HepG2 (cell line): ENCODE results near the gene CTU1. TPM values are rescaled to one million over a fixed set of nuclear protein-coding genes. Genes with fewer than 3 reads are reported as not detected.

Experiments
- ATAC-seq: fragments of 200-7000 bp; cut with Tn5 transposase; 3 replicates; pipeline ENCODE4 v1.9.1; 2020; ENCODE audit warnings: mild to moderate bottlenecking, moderate library complexity
- BruUV-seq: library from RNA; stranded (reverse); fragments of 400-500 nt; replicated peaks from 2 replicates; lab custom pipeline; 2021; lab: Mats Ljungman, UMichigan
- CTCF ChIA-PET: fragments of 300-600 bp; formaldehyde crosslinking; extraction: SDS; loops from one replicate; lab custom pipeline; 2021; ENCODE audit warnings: low total read pairs, inconsistent platforms, low intra/inter-chr PET ratio; lab: Yijun Ruan, JAX
- POLR2A ChIA-PET: fragments of 350-600 bp; sonication (Branson Sonifier 250); formaldehyde crosslinking; loops from one replicate; lab custom pipeline; 2020; ENCODE audit warnings: antibody characterized with exemption, inconsistent platforms; lab: Yijun Ruan, JAX
- DNase-seq: peaks from one replicate; pipeline ENCODE4 v3.0.0-alpha.2; 2015; ENCODE audit warnings: low spot score
- FAIRE-seq: peaks from 3 replicates; lab custom pipeline; 2011; peaks lifted over from hg19 to GRCh38; lab: Jason Lieb, UNC
- H2AFZ ChIP-seq: one replicate; pipeline ENCODE4 v1.6.1; 2011; ENCODE audit warnings: low read length, inconsistent platforms
- H3K27ac ChIP-seq: fragments of 300-600 bp; 3 replicates; pipeline ENCODE4 v1.8.0; 2011; ENCODE audit warnings: mixed run types, mild to moderate bottlenecking, mixed read lengths, low read length, inconsistent platforms; ENCODE audit not compliant: insufficient read depth; ENCODE audit errors: extremely low read length
- H3K27me3 ChIP-seq, 2 experiments: fragments of 200-600 bp in 1 of 2; 2 replicates in 1 of 2; 3 replicates in 1 of 2; pipeline versions ENCODE4 v1.6.0 to v1.8.0; 2011; ENCODE audit warnings: low read length in 2 of 2, mild to moderate bottlenecking in 2 of 2, moderate library complexity in 2 of 2, inconsistent platforms in 1 of 2; ENCODE audit not compliant: insufficient read depth in 2 of 2, control insufficient read depth in 1 of 2
- H3K36me3 ChIP-seq, 2 experiments: fragments of 200-600 bp in 1 of 2; replicated peaks in 1 of 2; 2 replicates in 1 of 2; 3 replicates in 1 of 2; pipeline versions ENCODE4 v1.5.1 to v1.8.0; 2011; ENCODE audit warnings: low read length in 2 of 2, inconsistent platforms in 1 of 2; ENCODE audit not compliant: insufficient read depth in 2 of 2, control insufficient read depth in 1 of 2
- H3K4me1 ChIP-seq: 2 replicates; pipeline ENCODE4 v1.5.1; 2012; ENCODE audit warnings: low read length, inconsistent platforms; ENCODE audit not compliant: insufficient read depth
- H3K4me2 ChIP-seq: 2 replicates; pipeline ENCODE4 v1.6.0; 2011; ENCODE audit warnings: low read depth, low read length, inconsistent platforms
- H3K4me3 ChIP-seq, 3 experiments: fragments of 200-600 bp in 1 of 3; sonication (generic), shearing (Covaris generic) in 1 of 3; replicated peaks in 1 of 3; 2 replicates each; pipeline ENCODE4 v1.5.1; 2011 to 2016; ENCODE audit warnings: low read length in 3 of 3, inconsistent platforms in 2 of 3, low read depth in 2 of 3, mild to moderate bottlenecking in 2 of 3, control low read depth in 1 of 3, mixed read lengths in 1 of 3; ENCODE audit not compliant: insufficient read depth in 1 of 3
- H3K79me2 ChIP-seq: one replicate; pipeline ENCODE4 v1.6.1; 2011; ENCODE audit warnings: low read length, inconsistent platforms; ENCODE audit not compliant: insufficient read depth
- H3K9ac ChIP-seq: 2 replicates; pipeline ENCODE4 v1.6.0; 2011; ENCODE audit warnings: mild to moderate bottlenecking, low read depth, low read length, inconsistent platforms; ENCODE audit not compliant: insufficient read depth
- H3K9me3 ChIP-seq: 2 replicates; pipeline ENCODE4 v1.5.1; 2012; ENCODE audit warnings: mild to moderate bottlenecking, low read length
- H4K20me1 ChIP-seq: 2 replicates; pipeline ENCODE4 v1.6.0; 2011; ENCODE audit warnings: inconsistent platforms, mild to moderate bottlenecking, low read length, moderate library complexity; ENCODE audit not compliant: insufficient read depth
- ERF ChIP-seq: IDR thresholded peaks from 2 replicates; pipeline ENCODE4 v1.6.1; 2018; ENCODE audit warnings: missing biosample characterization, missing genetic modification reagents
- RARA ChIP-seq: IDR thresholded peaks from 2 replicates; pipeline ENCODE4 v1.6.1; 2016; ENCODE audit warnings: missing genetic modification reagents, missing compliant biosample characterization
- ZBTB20 ChIP-seq: sonication (generic); formaldehyde crosslinking; IDR thresholded peaks from 2 replicates; pipeline ENCODE4 v1.8.1; 2023; ENCODE audit warnings: missing genetic modification reagents, low read depth, mild to moderate bottlenecking, borderline replicate concordance
- ZNF329 ChIP-seq: sonication (generic); formaldehyde crosslinking; IDR thresholded peaks from 2 replicates; pipeline ENCODE4 v1.9.0; 2021; ENCODE audit warnings: low read depth, mild to moderate bottlenecking, missing genetic modification reagents
- ZNF580 ChIP-seq: IDR thresholded peaks from 2 replicates; pipeline ENCODE4 v1.6.1; 2016; ENCODE audit warnings: low read depth, borderline replicate concordance
- ZNF747 ChIP-seq: sonication (generic); formaldehyde crosslinking; IDR thresholded peaks from 2 replicates; pipeline ENCODE4 v1.8.1; 2023; ENCODE audit warnings: missing genetic modification reagents, mild to moderate bottlenecking, borderline replicate concordance
- WGBS: methylation state at CpG from one replicate; pipeline ENCODE4 v1.1.6; 2017; ENCODE audit warnings: low lambda C conversion rate; 5-methylcytosine and 5-hydroxymethylcytosine counted together
- in situ Hi-C: cut with HindIII; loops from 2 replicates; pipeline ENCODE4 v1.10.0; 2017; ENCODE audit warnings: low pct_unique_long_range_greater_than_20kb; ENCODE audit not compliant: extremely low pct_ligation_motif_present
- intact Hi-C: fragments of 100-400 bp; cut with micrococcal nuclease; formaldehyde crosslinking; loops from one replicate; pipeline ENCODE4 v1.10.0; 2022; ENCODE audit not compliant: unreplicated experiment
- polyA plus RNA-seq, 8 experiments: library from polyadenylated mRNA; depleted of rRNA in 3 of 8; stranded (reverse) in 7 of 8; unstranded in 1 of 8; fragments of >200 nt; fragmentation: Illumina TruSeq in 4 of 8; extraction: Trizol in 4 of 8; gene quantifications; 2 replicates each; pipeline versions ENCODE4 v1.2.1 to v1.2.3, GENCODE V29; 2011 to 2016; ENCODE audit warnings: low read depth in 4 of 8, missing spikeins in 1 of 8, mixed read lengths in 1 of 8; ENCODE audit not compliant: insufficient read depth in 1 of 8
- total RNA-seq, 5 experiments: library from RNA; depleted of rRNA; stranded (reverse); fragments of >200 nt; fragmentation: Illumina TruSeq; extraction: Trizol; gene quantifications; 2 replicates each; pipeline ENCODE4 v1.2.3, GENCODE V29; 2016; ENCODE audit warnings: low read depth in 1 of 5
- TF ChIP-seq, protein P1 (sequence below): sonication (generic); formaldehyde crosslinking; IDR thresholded peaks from 2 replicates; pipeline ENCODE4 v1.4.0; 2020; ENCODE audit warnings: missing genetic modification reagents

The CTU1 gene
- total and polyA plus RNA-seq, 2 of the 13 experiments (the other 11 are each of a cell fraction or from before 2014, with no cell fraction given), result 1.9 to 2.9 TPM

DNA sequence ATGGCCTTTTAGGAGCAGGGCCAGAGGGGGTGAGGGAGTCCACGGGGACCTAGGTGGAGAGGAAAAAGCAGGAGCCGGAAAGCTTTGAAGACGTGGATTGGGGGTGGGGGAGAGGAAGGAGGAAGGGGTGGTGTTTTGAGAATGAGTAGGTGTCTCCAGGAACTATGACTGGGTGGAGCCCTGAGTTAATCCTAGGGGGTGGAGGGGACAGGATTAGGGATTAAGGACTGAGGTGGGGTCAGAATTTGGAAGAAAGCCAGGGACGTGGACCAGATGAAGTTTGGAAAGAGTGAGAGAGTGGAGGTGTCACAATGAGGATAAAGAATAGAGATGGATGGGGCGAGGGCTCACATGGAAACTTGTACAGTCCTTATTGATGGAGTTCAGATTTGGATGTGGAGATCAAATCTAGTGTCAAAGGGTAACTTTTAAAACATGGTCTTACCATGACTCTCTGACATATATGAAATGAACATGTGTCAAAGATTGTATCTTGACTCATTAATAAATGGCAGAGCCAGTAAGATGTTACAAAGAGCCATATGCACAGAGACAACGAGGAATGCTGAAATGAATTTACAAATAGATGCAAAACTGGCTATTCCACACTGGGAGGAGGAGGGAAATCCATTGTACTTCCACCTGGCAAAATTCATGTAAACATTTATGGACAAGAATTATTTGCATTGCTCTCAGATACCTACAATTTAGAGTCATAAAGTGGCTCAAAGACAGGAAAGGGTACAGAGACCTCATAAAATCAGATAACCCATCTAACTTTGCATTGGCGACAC lies 41.6 kb downstream of the CTU1 start:
- in situ Hi-C loops (no loop called here), intact Hi-C loops (no loop called here)
- Histone ChIP-seq H3K27me3 (peaks cover 0 to 3% of the 10 kb centered on the region in 2 experiments; a peak in 2 of 5 replicates), H3K4me3 (no peak overlapping the region), H2AFZ (no peak overlapping the region), H3K36me3 (no peaks in the 10 kb centered on the region), H3K79me2 (no peaks in the 10 kb centered on the region), H3K9me3 (no peaks in the 10 kb centered on the region), H3K4me2 (no peak overlapping the region), H3K27ac (no peak overlapping the region), H3K4me1 (no peaks in the 10 kb centered on the region), H3K9ac (no peak overlapping the region), H4K20me1 (no peaks in the 10 kb centered on the region)
- POLR2A ChIA-PET, result no interaction called here
- BruUV-seq, result no TSS peak
- 26% methylated on average over 7 of the region's 7 CpGs for WGBS
- no peak for DNase-seq
- FAIRE-seq, result no peak
- CTCF ChIA-PET, result no interaction called here
- no peak for ATAC-seq
- TF ChIP-seq ZNF329 (CRISPR knock-in tag) (no peak), RARA (CRISPR knock-in tag) (no peak), ZNF580 (CRISPR knock-in tag) (no peak), ZNF747 (CRISPR knock-in tag) (no peak), ZBTB20 (no peak), ERF (CRISPR knock-in tag) (no peak)
- TF ChIP-seq, protein P1, sequence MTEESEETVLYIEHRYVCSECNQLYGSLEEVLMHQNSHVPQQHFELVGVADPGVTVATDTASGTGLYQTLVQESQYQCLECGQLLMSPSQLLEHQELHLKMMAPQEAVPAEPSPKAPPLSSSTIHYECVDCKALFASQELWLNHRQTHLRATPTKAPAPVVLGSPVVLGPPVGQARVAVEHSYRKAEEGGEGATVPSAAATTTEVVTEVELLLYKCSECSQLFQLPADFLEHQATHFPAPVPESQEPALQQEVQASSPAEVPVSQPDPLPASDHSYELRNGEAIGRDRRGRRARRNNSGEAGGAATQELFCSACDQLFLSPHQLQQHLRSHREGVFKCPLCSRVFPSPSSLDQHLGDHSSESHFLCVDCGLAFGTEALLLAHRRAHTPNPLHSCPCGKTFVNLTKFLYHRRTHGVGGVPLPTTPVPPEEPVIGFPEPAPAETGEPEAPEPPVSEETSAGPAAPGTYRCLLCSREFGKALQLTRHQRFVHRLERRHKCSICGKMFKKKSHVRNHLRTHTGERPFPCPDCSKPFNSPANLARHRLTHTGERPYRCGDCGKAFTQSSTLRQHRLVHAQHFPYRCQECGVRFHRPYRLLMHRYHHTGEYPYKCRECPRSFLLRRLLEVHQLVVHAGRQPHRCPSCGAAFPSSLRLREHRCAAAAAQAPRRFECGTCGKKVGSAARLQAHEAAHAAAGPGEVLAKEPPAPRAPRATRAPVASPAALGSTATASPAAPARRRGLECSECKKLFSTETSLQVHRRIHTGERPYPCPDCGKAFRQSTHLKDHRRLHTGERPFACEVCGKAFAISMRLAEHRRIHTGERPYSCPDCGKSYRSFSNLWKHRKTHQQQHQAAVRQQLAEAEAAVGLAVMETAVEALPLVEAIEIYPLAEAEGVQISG (CRISPR knock-in tag), result no peak
